NCI-H2196 treated with DMSO at 0.1 percent for 48 hours (cell line): ENCODE data around the gene CCDC112.
"Not testable (repeated sequence)": the region's sequence is repeated elsewhere in the genome, so short reads cannot be mapped to it uniquely, and the experiment has no call there.

ENCODE experiments used
- DNase-seq: peaks from one replicate; lab custom pipeline; 2025; ENCODE audit not compliant: unreplicated experiment; lab: John Stamatoyannopoulos, UW

CCDC112 gene

DNA sequence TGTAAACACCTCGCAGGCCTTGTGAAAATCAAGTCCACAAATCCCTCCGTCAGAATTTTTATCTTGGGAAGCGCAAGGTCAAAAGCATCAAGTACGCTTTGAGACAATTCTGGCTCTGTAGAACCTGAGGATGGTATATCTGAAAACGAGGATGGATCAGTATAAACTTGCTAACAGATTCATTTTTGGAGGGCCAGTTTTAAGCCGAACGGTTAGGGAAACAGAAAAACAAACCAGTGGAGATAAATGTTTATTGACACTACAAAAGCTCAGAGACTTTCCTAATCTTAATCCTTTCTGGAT, 33.4 kb downstream of the CCDC112 start:
- no peak for DNase-seq

DNA sequence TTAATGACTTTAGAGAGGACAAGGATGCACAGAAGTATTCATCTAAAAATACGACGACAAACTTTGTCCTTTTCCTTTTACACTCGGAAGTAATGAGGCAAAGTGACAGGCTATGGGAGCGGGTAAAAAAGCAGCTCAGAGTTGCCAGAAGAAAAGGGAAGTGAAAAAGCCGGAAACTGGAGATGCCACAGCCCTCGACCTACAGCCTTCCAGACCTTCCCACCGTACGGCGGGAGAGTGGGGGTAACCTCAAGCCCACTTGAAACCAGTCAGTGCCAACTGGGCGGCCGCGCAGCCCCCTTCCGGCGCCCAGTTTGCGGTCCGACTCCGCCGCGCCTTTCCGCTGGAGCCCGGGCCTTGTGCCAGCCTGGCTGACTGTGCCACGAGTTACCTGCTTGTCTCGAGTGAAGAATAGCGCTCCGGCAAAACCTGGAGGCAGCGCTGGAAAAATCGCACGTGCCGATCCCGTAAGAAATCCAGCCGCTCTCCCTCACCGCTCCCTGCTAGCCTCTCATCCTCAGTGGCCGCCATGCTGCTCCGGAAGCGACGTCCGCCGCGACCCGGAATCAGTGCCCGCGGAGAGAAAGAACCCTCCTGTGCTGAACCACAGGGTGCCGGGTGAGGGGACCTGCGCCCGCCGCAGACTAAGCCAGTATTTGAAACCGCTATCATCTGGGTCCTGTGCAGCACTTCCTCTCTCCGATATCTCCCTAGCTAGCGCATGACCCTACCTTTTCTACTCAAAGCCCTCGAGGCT, 34.0 kb downstream of the CCDC112 start, which contains the start of gene PGGT1B:
PGGT1B (minus strand) TSS at position 557 of the 757 bp plus-strand sequence; CDS start at position 531, 26 bp downstream.
- peak; percentile 52 for DNase-seq

DNA sequence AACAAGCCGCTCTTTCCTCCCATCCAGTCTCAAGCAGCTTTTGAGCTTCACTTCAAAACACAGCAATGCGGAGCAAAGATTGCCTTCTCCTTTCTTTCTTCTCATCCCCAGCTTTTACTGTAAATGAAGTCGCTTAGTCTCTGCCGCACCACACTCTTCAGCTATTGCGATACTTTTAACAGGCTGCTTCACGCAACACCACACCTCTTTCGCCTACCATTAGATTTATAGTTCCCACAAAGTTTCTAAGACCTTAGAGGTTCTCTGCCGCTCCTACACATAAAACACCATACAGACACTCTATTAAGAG, 34.5 kb downstream of the CCDC112 start:
- no peak for DNase-seq

DNA sequence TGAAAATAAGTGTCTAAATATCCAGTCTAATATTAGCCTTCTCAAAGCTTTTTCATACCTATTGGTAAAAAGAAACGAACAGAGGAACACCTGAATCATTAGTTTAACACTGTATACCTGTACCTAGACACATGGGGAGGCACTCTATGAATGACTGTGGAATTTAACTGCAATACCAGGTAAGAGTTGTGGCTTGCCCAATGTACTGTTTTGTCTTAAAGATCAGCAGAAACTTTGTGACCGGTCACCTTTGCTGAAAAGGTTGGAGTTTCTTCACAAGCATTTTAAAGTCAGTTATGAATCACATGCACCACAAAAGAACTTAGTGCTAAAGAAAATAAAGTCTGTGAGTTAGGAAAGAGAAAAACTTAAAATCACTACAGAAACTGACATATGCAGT, 36.2 kb downstream of the CCDC112 start:
- no peak for DNase-seq

DNA sequence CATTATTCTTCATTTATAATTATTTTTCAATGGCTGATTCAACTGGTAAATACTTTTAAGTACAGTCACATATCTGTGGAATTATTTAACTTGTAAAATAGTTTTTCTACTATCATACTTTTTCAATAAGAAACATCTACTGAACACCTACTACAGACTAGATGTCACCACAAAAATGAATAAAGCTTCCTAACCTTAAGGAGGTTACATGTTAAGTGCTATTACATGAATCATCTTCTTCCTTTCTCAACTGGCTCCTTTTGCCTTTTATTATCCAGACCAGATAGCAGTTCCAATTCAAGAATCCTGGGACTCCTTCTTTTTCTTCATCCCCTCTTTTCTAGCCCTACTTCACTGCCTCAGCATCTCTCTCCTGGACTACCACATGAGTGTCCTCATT, 38.5 kb downstream of the CCDC112 start:
- DNase-seq, result no peak

DNA sequence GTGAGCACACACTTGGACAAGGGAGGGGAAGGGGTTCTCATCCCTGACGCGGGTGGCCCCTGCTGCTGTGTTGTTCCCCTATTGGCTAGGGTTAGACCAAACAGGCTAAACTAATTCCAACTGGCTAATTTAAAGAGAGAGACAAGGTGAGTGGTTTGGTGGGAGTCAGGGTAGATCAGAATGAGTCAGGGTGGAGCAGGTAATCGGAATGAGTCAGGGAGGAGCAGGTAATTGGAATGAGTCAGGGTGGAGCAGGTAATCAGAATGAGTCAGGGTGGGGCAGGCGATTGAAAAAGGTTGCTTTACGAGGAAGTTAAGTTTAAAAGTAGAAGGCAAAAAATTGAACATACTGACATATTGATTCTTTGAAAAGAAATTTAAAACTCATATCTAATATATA, 47.1 kb downstream of the CCDC112 start:
- not testable (repeated sequence) for DNase-seq

DNA sequence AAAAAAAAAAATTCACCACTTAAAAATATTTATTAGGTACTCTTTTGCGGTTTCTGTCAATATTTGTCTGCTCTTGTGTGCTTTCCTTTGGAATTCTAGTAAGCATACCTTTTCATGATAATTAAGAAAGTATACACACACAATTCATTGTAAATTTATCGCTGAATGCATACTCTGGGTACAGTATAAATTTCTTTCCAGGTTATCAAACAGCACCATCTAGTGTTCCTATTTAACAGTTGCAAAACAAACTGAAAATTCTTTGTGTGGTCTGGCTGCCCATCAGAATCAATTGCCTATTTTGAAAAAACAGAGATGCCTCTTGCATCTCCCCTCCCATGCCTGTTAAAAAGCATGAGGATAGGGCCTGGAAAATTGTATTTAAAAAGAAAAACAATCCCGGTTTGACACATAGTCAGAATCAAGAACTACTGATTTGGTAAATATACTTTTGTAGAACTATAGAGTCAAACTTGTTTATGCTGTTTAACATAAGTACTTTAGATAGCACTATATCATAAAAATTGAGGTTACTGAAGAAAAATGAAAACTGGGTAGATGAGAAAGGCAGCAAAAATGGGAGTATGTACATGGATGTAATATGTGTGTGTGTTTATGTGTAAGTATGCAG, 50.0 kb downstream of the CCDC112 start:
- peak; percentile 12 for DNase-seq

DNA sequence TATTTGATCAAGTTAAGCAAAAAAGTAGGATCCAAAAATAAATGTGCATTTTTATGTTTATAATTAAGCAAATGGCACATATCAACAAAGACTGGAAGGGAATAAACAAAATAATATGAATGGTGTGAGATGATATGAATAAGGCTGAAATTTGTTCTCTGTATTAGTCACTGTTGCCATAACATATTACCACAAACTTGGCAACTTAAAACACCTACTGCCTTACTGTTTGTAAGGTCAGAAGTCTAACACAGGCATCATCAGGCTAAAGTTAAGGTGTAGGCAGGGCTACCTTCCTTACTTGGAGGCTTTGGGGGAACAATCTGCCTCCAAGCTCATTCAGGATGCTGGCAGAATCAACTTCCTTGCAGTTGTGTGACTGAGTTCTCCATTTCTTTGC, 53.0 kb downstream of the CCDC112 start:
- DNase-seq, result no peak

DNA sequence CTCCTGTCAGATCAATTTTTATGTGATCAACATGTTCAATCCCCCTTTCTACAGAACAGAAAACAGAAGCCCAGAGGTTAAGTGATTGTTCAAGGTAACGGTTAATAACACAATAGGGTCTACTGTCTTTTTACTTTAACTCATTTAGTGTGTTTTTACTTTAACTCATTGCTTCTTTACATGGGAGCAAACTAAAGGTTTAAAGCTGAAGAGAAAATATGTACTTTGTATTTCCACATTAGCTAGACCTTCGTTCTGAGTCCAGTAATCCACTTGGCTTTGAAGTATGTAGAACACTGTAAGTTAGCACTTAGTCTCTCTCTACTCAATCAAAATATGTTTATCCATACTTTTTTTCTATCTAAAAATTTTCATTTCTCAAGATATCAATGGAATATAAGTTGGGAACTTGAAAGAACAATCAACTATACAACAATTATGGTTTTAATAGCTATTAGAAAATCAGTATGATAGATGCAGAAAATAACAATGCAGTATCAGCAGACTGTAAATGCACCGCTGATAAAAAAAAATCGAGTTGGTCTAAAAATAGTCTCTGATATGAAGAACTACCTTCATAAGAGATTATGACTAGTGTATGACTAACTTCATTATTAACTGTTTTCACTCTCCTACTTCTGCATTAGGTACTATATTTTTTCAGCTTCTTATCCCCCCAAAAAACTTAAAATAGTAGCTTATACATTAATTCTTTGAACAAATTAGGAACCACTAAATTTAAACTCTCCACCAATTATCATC, 54.4 kb downstream of the CCDC112 start:
- no peak for DNase-seq

DNA sequence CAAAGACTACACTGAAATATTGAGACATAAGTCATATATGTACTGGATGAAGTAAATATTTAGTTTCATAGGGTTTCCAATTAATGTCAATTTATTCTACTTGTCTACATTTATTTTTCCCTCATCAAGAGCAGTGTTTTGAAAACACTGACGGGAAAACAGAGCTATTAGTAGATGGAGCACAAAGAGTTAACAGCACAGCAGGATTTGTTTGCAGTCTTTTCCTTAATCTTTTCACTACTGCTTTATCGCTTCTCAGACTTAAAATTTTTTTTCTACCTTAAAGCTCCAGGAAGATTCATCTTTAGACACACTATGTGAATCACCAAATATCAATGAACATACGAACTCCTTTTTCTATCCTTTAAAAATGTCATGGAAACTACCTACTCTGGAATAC, 59.4 kb downstream of the CCDC112 start:
- no peak for DNase-seq

DNA sequence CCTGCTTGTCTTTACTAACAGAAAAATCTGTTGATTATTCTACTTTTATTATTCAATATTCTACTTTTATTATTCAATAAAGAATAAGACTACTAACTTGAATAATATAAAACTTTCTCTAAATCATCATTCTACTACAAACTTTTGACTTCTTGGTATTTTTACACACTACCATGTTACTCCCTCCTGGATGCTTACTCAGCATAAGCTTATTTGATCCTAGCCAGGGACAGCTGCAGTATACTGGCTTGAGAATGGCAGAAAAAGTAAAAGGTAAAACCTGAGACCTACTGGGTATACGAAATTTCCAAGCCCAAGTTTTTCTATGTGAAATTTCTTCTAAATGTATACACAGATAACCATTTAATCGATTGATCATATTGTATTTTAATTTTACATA, 59.9 kb downstream of the CCDC112 start:
- DNase-seq, result no peak

DNA sequence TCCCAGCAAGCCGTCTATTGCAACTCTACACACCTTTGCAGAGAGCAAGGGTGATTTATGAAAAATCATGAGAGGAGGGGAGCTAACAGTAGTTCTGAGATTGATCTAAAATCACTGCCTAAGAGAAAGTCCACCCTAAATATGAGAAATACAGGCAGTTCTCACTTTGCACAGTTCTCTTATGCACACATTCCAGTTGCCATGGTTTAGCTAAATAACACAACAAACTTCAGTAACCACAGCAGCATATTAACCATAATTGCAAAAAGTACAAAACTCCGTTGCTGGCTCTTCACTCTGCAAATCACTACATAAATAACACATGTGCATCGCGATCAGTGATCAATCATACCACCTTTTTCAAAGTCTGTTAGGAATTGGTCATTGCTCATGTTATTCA, 64.9 kb downstream of the CCDC112 start:
- DNase-seq, result no peak

DNA sequence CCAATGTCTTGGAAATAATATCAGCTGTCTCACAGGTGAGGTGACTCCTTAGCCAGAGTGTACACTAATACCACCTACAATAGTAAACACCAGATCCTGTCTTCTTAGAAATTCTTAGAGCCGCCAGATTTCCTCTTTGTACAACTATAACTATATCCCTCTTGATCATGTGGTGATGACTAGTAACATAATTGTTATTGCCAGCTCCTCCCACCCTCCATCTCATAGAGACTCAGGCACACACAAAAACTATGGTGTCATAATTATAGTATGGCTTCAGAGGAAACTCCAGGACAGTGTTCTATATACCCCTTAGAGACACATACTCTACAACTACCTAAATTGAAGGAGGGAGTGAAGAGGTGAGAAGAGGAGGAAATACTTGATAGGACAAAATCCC, 66.8 kb downstream of the CCDC112 start:
- no peak for DNase-seq

DNA sequence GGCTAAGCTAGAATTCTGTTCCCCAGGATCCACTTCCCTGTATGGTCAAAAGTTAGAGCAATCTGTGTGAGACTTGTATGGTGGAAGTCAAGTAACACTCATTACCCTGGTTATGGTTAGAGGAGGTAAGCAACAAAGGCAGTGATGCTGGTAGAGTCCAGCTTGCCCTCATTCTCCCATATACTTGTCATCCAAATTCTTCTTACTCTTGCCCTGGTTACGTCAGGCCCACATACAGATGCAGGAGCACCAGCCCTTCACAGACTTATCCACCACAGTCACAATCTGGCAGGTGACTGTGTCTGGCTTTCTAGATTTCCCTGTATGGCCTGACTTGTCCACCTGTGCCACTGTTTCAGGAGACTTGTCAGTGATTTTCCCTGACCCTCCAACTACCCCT, 69.2 kb downstream of the CCDC112 start:
- DNase-seq, result no peak
